Endometrium (tissue), 2 donors: Measurements from ENCODE around the gene PHLDB1.
"Not testable (repeated sequence)": the region's sequence is repeated elsewhere in the genome, so short reads cannot be mapped to it uniquely, and the experiment has no call there.

Experiments
- FAIRE-seq: peaks from 2 replicates; lab custom pipeline; 2012; peaks lifted over from hg19 to GRCh38; lab: Jason Lieb, UNC
- donor health status: control.
- donor health status: control.

The PHLDB1 gene

GRCh38 chr11:118659314-118659952 lies 52.0 kb downstream of the PHLDB1 start:
- peak; percentile 79 for FAIRE-seq

GRCh38 chr11:118659953-118660680 lies 52.7 kb downstream of the PHLDB1 start:
- FAIRE-seq = no peak

- FAIRE-seq = no peak
Measured at GRCh38 chr11:118660681-118661424, 53.4 kb downstream of the PHLDB1 start.

- FAIRE-seq = no peak
Measured at GRCh38 chr11:118661425-118662301, 54.2 kb downstream of the PHLDB1 start.

GRCh38 chr11:118662401-118663271 lies 55.2 kb downstream of the PHLDB1 start:
- FAIRE-seq = no peak

- no peak for FAIRE-seq
Measured at GRCh38 chr11:118663381-118663780, 56.0 kb downstream of the PHLDB1 start.

- FAIRE-seq = no peak
Measured at GRCh38 chr11:118663902-118664301, 56.5 kb downstream of the PHLDB1 start.

- no peak for FAIRE-seq
Measured at GRCh38 chr11:118666371-118666770, 59.0 kb downstream of the PHLDB1 start.

GRCh38 chr11:118670063-118670462 lies 62.6 kb downstream of the PHLDB1 start:
- no peak for FAIRE-seq

GRCh38 chr11:118671254-118671653 lies 63.8 kb downstream of the PHLDB1 start:
- no peak for FAIRE-seq

GRCh38 chr11:118672846-118673245 lies 65.4 kb downstream of the PHLDB1 start:
- no peak for FAIRE-seq

GRCh38 chr11:118673361-118674081 lies 66.1 kb downstream of the PHLDB1 start:
- no peak for FAIRE-seq

- FAIRE-seq = no peak
Measured at GRCh38 chr11:118674082-118674435, 66.6 kb downstream of the PHLDB1 start.

GRCh38 chr11:118677977-118678376 lies 70.6 kb downstream of the PHLDB1 start:
- FAIRE-seq = no peak

- FAIRE-seq = not testable (repeated sequence)
Measured at GRCh38 chr11:118678908-118679307, 71.5 kb downstream of the PHLDB1 start.

- no peak for FAIRE-seq
Measured at GRCh38 chr11:118679483-118679882, 72.1 kb downstream of the PHLDB1 start, which contains the start of gene TREH. Gene TREH (minus strand): TSS chr11:118679650. CDS start chr11:118679627, 23 bp downstream.

- FAIRE-seq = no peak
Measured at GRCh38 chr11:118682372-118682771, 75.0 kb downstream of the PHLDB1 start.

GRCh38 chr11:118682939-118683338 lies 75.5 kb downstream of the PHLDB1 start:
- not testable (repeated sequence) for FAIRE-seq

GRCh38 chr11:118684187-118684586 lies 76.8 kb downstream of the PHLDB1 start:
- FAIRE-seq = no peak

GRCh38 chr11:118687906-118688305 lies 80.5 kb downstream of the PHLDB1 start:
- FAIRE-seq = no peak
